KMS-11 (cell line): ENCODE data around the gene TENM4.

Experiments used
- H2AFZ ChIP-seq: fragments of 200-600 bp; sonication (generic); 2 replicates; pipeline ENCODE4 v1.6.1; 2016; ENCODE audit warnings: antibody characterized with exemption, mixed run types, low read depth
- H3K27ac ChIP-seq: fragments of 200-600 bp; sonication (generic); 2 replicates; pipeline ENCODE4 v1.6.1; 2016; ENCODE audit warnings: mild to moderate bottlenecking, mixed run types
- H3K27me3 ChIP-seq: fragments of 200-600 bp; sonication (generic); 2 replicates; pipeline ENCODE4 v1.6.1; 2017; ENCODE audit warnings: mild to moderate bottlenecking, low read depth, mixed run types, moderate library complexity; ENCODE audit not compliant: insufficient read depth
- H3K36me3 ChIP-seq: fragments of 200-600 bp; sonication (generic); 2 replicates; pipeline ENCODE4 v1.6.1; 2017; ENCODE audit warnings: mild to moderate bottlenecking, mixed run types; ENCODE audit not compliant: insufficient read depth
- H3K4me1 ChIP-seq: fragments of 200-600 bp; sonication (generic); 2 replicates; pipeline ENCODE4 v1.6.1; 2016; ENCODE audit warnings: mild to moderate bottlenecking, low read depth, mixed run types; ENCODE audit not compliant: poor library complexity, severe bottlenecking
- H3K4me2 ChIP-seq: fragments of 200-600 bp; sonication (generic); 2 replicates; pipeline ENCODE4 v1.7.0; 2016; ENCODE audit warnings: mild to moderate bottlenecking, mixed run types
- H3K4me3 ChIP-seq: fragments of 200-600 bp; sonication (generic); IDR thresholded peaks from 2 replicates; pipeline ENCODE4 v1.6.1; 2017; ENCODE audit warnings: low read depth, low read length, mixed read lengths; ENCODE audit not compliant: insufficient read depth
- H3K79me2 ChIP-seq: fragments of 200-600 bp; sonication (generic); 2 replicates; pipeline ENCODE4 v1.6.1; 2016; ENCODE audit warnings: low read depth, mixed run types; ENCODE audit not compliant: insufficient read depth
- H3K9ac ChIP-seq: fragments of 200-600 bp; sonication (generic); 2 replicates; pipeline ENCODE4 v1.6.1; 2016; ENCODE audit warnings: mild to moderate bottlenecking, mixed run types
- H4K20me1 ChIP-seq: fragments of 200-600 bp; sonication (generic); 2 replicates; pipeline ENCODE4 v1.6.1; 2016; ENCODE audit warnings: mild to moderate bottlenecking, mixed run types; ENCODE audit not compliant: insufficient read depth
- CTCF ChIP-seq: fragments of 200-600 bp; sonication (generic); conservative IDR thresholded peaks from 2 replicates; pipeline ENCODE4 v1.6.1; 2017; ENCODE audit warnings: low read depth, mild to moderate bottlenecking, antibody characterized with exemption, low read length, moderate library complexity, mixed read lengths

Gene TENM4

GRCh38 chr11:78649361-78650215 lies 791.2 kb downstream of the TENM4 start:
- no peaks in the 10 kb centered on the region for H4K20me1 ChIP-seq
- no peak overlapping the region for H2AFZ ChIP-seq
- TF ChIP-seq CTCF, result no peak
- no peaks in the 10 kb centered on the region for H3K4me1 ChIP-seq
- H3K27ac ChIP-seq, result no peak overlapping the region
- H3K9ac ChIP-seq, result no peak overlapping the region
- no peaks in the 10 kb centered on the region for H3K36me3 ChIP-seq
- H3K27me3 ChIP-seq, result no peaks in the 10 kb centered on the region
- no peak overlapping the region for H3K4me3 ChIP-seq
- no peak overlapping the region for H3K4me2 ChIP-seq
- no peaks in the 10 kb centered on the region for H3K79me2 ChIP-seq

- no peak overlapping the region for H3K4me2 ChIP-seq
- H3K4me3 ChIP-seq, result no peak overlapping the region
- H2AFZ ChIP-seq, result no peak overlapping the region
- H3K27me3 ChIP-seq, result no peaks in the 10 kb centered on the region
- TF ChIP-seq CTCF, result no peak
- no peaks in the 10 kb centered on the region for H3K36me3 ChIP-seq
- no peaks in the 10 kb centered on the region for H3K79me2 ChIP-seq
- H3K9ac ChIP-seq, result no peak overlapping the region
- H3K4me1 ChIP-seq, result no peaks in the 10 kb centered on the region
- no peaks in the 10 kb centered on the region for H4K20me1 ChIP-seq
- H3K27ac ChIP-seq, result no peak overlapping the region
Measured at GRCh38 chr11:78647986-78648875, 792.6 kb downstream of the TENM4 start.

- no peaks in the 10 kb centered on the region for H3K4me1 ChIP-seq
- no peaks in the 10 kb centered on the region for H4K20me1 ChIP-seq
- H3K79me2 ChIP-seq, result no peaks in the 10 kb centered on the region
- no peak overlapping the region for H3K4me2 ChIP-seq
- no peak overlapping the region for H3K4me3 ChIP-seq
- no peak overlapping the region for H3K27ac ChIP-seq
- H3K27me3 ChIP-seq, result no peaks in the 10 kb centered on the region
- H3K9ac ChIP-seq, result no peak overlapping the region
- no peak overlapping the region for H2AFZ ChIP-seq
- no peaks in the 10 kb centered on the region for H3K36me3 ChIP-seq
- no peak for TF ChIP-seq CTCF
Measured at GRCh38 chr11:78647266-78647915, 793.4 kb downstream of the TENM4 start.

- Histone ChIP-seq H3K4me3 (no peak overlapping the region), H3K27me3 (no peaks in the 10 kb centered on the region), H3K79me2 (no peaks in the 10 kb centered on the region), H3K27ac (no peak overlapping the region), H3K9ac (no peak overlapping the region), H3K36me3 (no peaks in the 10 kb centered on the region), H3K4me1 (no peaks in the 10 kb centered on the region), H4K20me1 (no peaks in the 10 kb centered on the region), H3K4me2 (no peak overlapping the region), H2AFZ (no peak overlapping the region)
- TF ChIP-seq CTCF, result peak; percentile 97
Measured at GRCh38 chr11:78646564-78647185, 794.2 kb downstream of the TENM4 start.
